K562 (cell line): ENCODE data around the gene KMO. TPM values are rescaled to one million over a fixed set of nuclear protein-coding genes. Genes with fewer than 3 reads are reported as not detected.

Source experiments
- ATAC-seq: fragments of 200-7000 bp; cut with Tn5 transposase; 3 replicates; pipeline ENCODE4 v1.9.1; 2020; ENCODE audit warnings: moderate library complexity
- BruUV-seq: library from RNA; stranded (reverse); fragments of 400-500 nt; replicated peaks from 2 replicates; lab custom pipeline; 2021; lab: Mats Ljungman, UMichigan
- CTCF ChIA-PET: fragments of 300-600 bp; formaldehyde crosslinking; extraction: SDS; loops from one replicate; lab custom pipeline; 2021; ENCODE audit warnings: low intra/inter-chr PET ratio; lab: Yijun Ruan, JAX
- POLR2A ChIA-PET: fragments of 300-600, 350-650 bp; sonication (Branson Sonifier 250); formaldehyde crosslinking; extraction: SDS; loops from one replicate; lab custom pipeline; 2021; ENCODE audit warnings: antibody characterized with exemption, inconsistent platforms; lab: Yijun Ruan, JAX
- DNase-seq, 4 experiments: peaks; one replicate each; pipeline versions ENCODE4 v3.0.0 to v3.0.0-alpha.2; 2011 to 2018; ENCODE audit warnings: low spot score in 3 of 4, mixed read lengths in 3 of 4; ENCODE audit errors: extremely low read depth in 1 of 4
- FAIRE-seq: peaks from 2 replicates; lab custom pipeline; 2011; peaks lifted over from hg19 to GRCh38; lab: Jason Lieb, UNC
- H2AFZ ChIP-seq: 2 replicates; pipeline ENCODE4 v1.6.0; 2011; ENCODE audit warnings: low read depth, low read length, control low read depth, inconsistent platforms
- H3K27ac ChIP-seq: fragments of 200-600 bp; 3 replicates; pipeline ENCODE4 v1.8.0; 2011; ENCODE audit warnings: low read depth, mild to moderate bottlenecking, control low read depth, inconsistent platforms, low read length, moderate library complexity, mixed read lengths; ENCODE audit errors: extremely low read depth
- H3K27me3 ChIP-seq, 2 experiments: fragments of 300-600 bp in 1 of 2; 2 replicates in 1 of 2; 3 replicates in 1 of 2; pipeline versions ENCODE4 v1.6.0 to v1.8.0; 2011; ENCODE audit warnings: inconsistent platforms in 2 of 2, low read length in 2 of 2, mild to moderate bottlenecking in 1 of 2, mixed read lengths in 1 of 2, moderate library complexity in 1 of 2; ENCODE audit not compliant: control insufficient read depth in 2 of 2, insufficient read depth in 2 of 2
- H3K36me3 ChIP-seq: fragments of 300-600 bp; 3 replicates; pipeline ENCODE4 v1.8.0; 2011; ENCODE audit warnings: mild to moderate bottlenecking, low read length, inconsistent platforms; ENCODE audit not compliant: control insufficient read depth, insufficient read depth
- H3K4me1 ChIP-seq, 2 experiments: fragments of 200-600 bp in 1 of 2; replicated peaks in 1 of 2; 2 replicates in 1 of 2; 3 replicates in 1 of 2; pipeline versions ENCODE4 v1.5.1 to v1.8.0; 2011; ENCODE audit warnings: inconsistent platforms in 2 of 2, low read length in 2 of 2, mild to moderate bottlenecking in 1 of 2, mixed read lengths in 1 of 2, moderate library complexity in 1 of 2; ENCODE audit not compliant: control insufficient read depth in 2 of 2, insufficient read depth in 2 of 2
- H3K4me2 ChIP-seq: 2 replicates; pipeline ENCODE4 v1.6.1; 2011; ENCODE audit warnings: low read length, control low read depth, inconsistent platforms, mixed read lengths; ENCODE audit not compliant: insufficient read depth
- H3K4me3 ChIP-seq: fragments of 200-600 bp; sonication (generic), shearing (Covaris generic); 2 replicates; pipeline ENCODE4 v1.5.1; 2016; ENCODE audit warnings: control low read depth, inconsistent platforms
- H3K79me2 ChIP-seq: fragments of 200-600 bp; 3 replicates; pipeline ENCODE4 v1.8.0; 2011; ENCODE audit warnings: low read length, inconsistent platforms; ENCODE audit not compliant: control insufficient read depth, insufficient read depth
- H3K9ac ChIP-seq, 2 experiments: 2 replicates each; pipeline versions ENCODE4 v1.6.0 to v1.6.1; 2011; ENCODE audit warnings: low read depth in 2 of 2, low read length in 2 of 2, control low read depth in 1 of 2, inconsistent platforms in 1 of 2, mild to moderate bottlenecking in 1 of 2, mixed read lengths in 1 of 2; ENCODE audit not compliant: insufficient read depth in 1 of 2
- H3K9me1 ChIP-seq: one replicate; pipeline ENCODE4 v1.6.0; 2011; ENCODE audit warnings: inconsistent platforms, mild to moderate bottlenecking, low read length, moderate library complexity; ENCODE audit not compliant: control insufficient read depth, insufficient read depth
- H3K9me3 ChIP-seq: replicated peaks from 2 replicates; pipeline ENCODE4 v1.5.1; 2011; ENCODE audit warnings: low read depth, low read length, inconsistent platforms; ENCODE audit not compliant: control insufficient read depth, insufficient read depth
- H4K20me1 ChIP-seq: replicated peaks from 2 replicates; pipeline ENCODE4 v1.6.1; 2011; ENCODE audit warnings: low read length, inconsistent platforms, mixed read lengths; ENCODE audit not compliant: control insufficient read depth, insufficient read depth
- NR1H2 ChIP-seq: sonication (generic); formaldehyde crosslinking; IDR thresholded peaks from 2 replicates; pipeline ENCODE4 v1.4.0; 2020; ENCODE audit warnings: mild to moderate bottlenecking, missing genetic modification reagents
- POLR3A ChIP-seq: IDR thresholded peaks from 2 replicates; pipeline ENCODE4 v1.6.1; 2011; ENCODE audit warnings: borderline replicate concordance, mild to moderate bottlenecking, moderate library complexity; ENCODE audit not compliant: insufficient read length, insufficient read depth; ENCODE audit errors: extremely low read depth
- PRDM10 ChIP-seq: fragments of 450-650 bp; IDR thresholded peaks from 2 replicates; pipeline ENCODE4 v1.6.1; 2018; ENCODE audit not compliant: partially characterized antibody
- THAP12 ChIP-seq: fragments of 250-450 bp; sonication (Bioruptor Pico); IDR thresholded peaks from 2 replicates; pipeline ENCODE4 v1.9.0; 2021; ENCODE audit warnings: mild to moderate bottlenecking, inconsistent platforms
- ZNF318 ChIP-seq, 2 experiments: fragments of 450-650 bp; IDR thresholded peaks; 2 replicates each; pipeline ENCODE4 v1.6.1; 2016; ENCODE audit warnings: mild to moderate bottlenecking in 2 of 2, borderline replicate concordance in 1 of 2, low read depth in 1 of 2, moderate library complexity in 1 of 2
- WGBS: fragments of 100-300 bp; shearing (Covaris generic); methylation state at CpG from one replicate; pipeline ENCODE4 v1.1.6; 2016; ENCODE audit warnings: low coverage, mixed read lengths; ENCODE audit not compliant: insufficient coverage; ENCODE audit errors: missing lambda C conversion rate; 5-methylcytosine and 5-hydroxymethylcytosine counted together
- in situ Hi-C: fragments of 300-500 bp; cut with MboI; formaldehyde crosslinking; loops from 4 replicates; pipeline ENCODE4 v1.15.0; 2018; ENCODE audit warnings: inconsistent platforms, mixed read lengths
- intact Hi-C: fragments of 100-400 bp; cut with micrococcal nuclease; formaldehyde crosslinking; loops from 2 replicates; pipeline ENCODE4 v1.14.2; 2022
- polyA plus RNA-seq, 8 experiments: library from polyadenylated mRNA; depleted of rRNA in 4 of 8; stranded (reverse) in 5 of 8; unstranded in 3 of 8; fragments of >200 nt; fragmentation: Nextera tagmentation in 2 of 8; fragmentation: Illumina TruSeq in 1 of 8; extraction: Ambion mirVana in 2 of 8; extraction: Trizol in 1 of 8; gene quantifications; 2 replicates each; pipeline versions ENCODE4 v1.2.1 to v1.2.3, GENCODE V29; 2011 to 2014; ENCODE audit warnings: inconsistent platforms in 1 of 8, missing spikeins in 1 of 8
- total RNA-seq, 7 experiments: library from RNA; depleted of rRNA in 6 of 7; stranded (reverse); fragments of >200 nt in 6 of 7; fragmentation: Illumina TruSeq in 2 of 7; extraction: Trizol in 2 of 7; gene quantifications; 2 replicates each; pipeline versions ENCODE4 v1.2.1 to v1.2.3, GENCODE V29; 2011 to 2021; ENCODE audit warnings: low replicate concordance in 1 of 7

KMO gene
- total and polyA plus RNA-seq, 9 of the 15 experiments (the other 6 are each of a cell fraction or from before 2014, with no cell fraction given) = 0.01 to 0.11 (median 0.01) TPM; not detected in 6

- Histone ChIP-seq H3K4me2 (no peak overlapping the region), H3K4me3 (no peak overlapping the region), H3K27me3 (no peaks in the 10 kb centered on the region), H3K36me3 (peaks cover 13% of the 10 kb centered on the region), H4K20me1 (no peaks in the 10 kb centered on the region), H3K9ac (no peak overlapping the region), H3K9me1 (no peaks in the 10 kb centered on the region), H3K79me2 (no peaks in the 10 kb centered on the region), H3K9me3 (no peaks in the 10 kb centered on the region), H2AFZ (no peak overlapping the region), H3K27ac (no peak overlapping the region), H3K4me1 (peaks cover 0 to 4% of the 10 kb centered on the region in 2 experiments; a peak in 1 of 5 replicates)
- ChIA-PET CTCF (no interaction called here), POLR2A (interaction anchor here (1.0 to 1.3 kb wide), 2 partner anchors 9 to 220 kb away, joined by 3 to 4 read pairs; no protein-coding TSS in a partner anchor)
- WGBS = 82% methylated on average over 2 of the region's 2 CpGs
- in situ Hi-C loops = loop anchor here (25.0 kb wide), 1 partner anchor 362 kb away; the partner anchor contains the start of gene MAP1LC3C
- DNase-seq = no peak
- intact Hi-C loops = no loop called here
- no peak for ATAC-seq
- no peak for FAIRE-seq
- BruUV-seq = no TSS peak
- TF ChIP-seq PRDM10 (no peak), POLR3A (no peak), ZNF318 (IDR thresholded peaks at IDR 0.05; ENCODE audit: borderline replicate concordance in 1 of 2, low read depth in 1 of 2) (no peak), NR1H2 (no peak), THAP12 (CRISPR knock-in tag) (no peak)
These were observed 92.8 kb downstream of the KMO start for GRCh38 chr1:241624935-241625334.
